HEK293T (cell line): ENCODE data around the gene S100Z.
"Not testable (repeated sequence)": the region's sequence is repeated elsewhere in the genome, so short reads cannot be mapped to it uniquely, and the experiment has no call there.

Source experiments
- CTCF ChIA-PET: fragments of 350-600 bp; formaldehyde crosslinking; extraction: SDS; loops from one replicate; lab custom pipeline; 2021; ENCODE audit warnings: antibody characterized with exemption, inconsistent platforms; lab: Yijun Ruan, JAX
- POLR2A ChIA-PET: fragments of 350-600 bp; formaldehyde crosslinking; extraction: SDS; loops from one replicate; lab custom pipeline; 2020; ENCODE audit warnings: antibody characterized with exemption, inconsistent platforms; lab: Yijun Ruan, JAX
- DNase-seq: peaks from one replicate; pipeline ENCODE4 v3.0.0; 2012; ENCODE audit warnings: mixed read lengths; ENCODE audit errors: extremely low spot score
- ARNT ChIP-seq: fragments of 450-650 bp; IDR thresholded peaks from 2 replicates; pipeline ENCODE4 v1.6.1; 2017; ENCODE audit warnings: mild to moderate bottlenecking
- BHLHE40 ChIP-seq: fragments of 450-650 bp; IDR thresholded peaks from 2 replicates; pipeline ENCODE4 v1.6.1; 2016; ENCODE audit warnings: mild to moderate bottlenecking, moderate library complexity, borderline replicate concordance
- CTBP1 ChIP-seq: fragments of 450-650 bp; IDR thresholded peaks from 2 replicates; pipeline ENCODE4 v1.6.1; 2016; ENCODE audit warnings: borderline replicate concordance
- ELF4 ChIP-seq: fragments of 450-650 bp; IDR thresholded peaks from 2 replicates; pipeline ENCODE4 v1.6.1; 2017; ENCODE audit warnings: antibody characterized with exemption
- FOXA1 ChIP-seq: fragments of 450-650 bp; IDR thresholded peaks from 2 replicates; pipeline ENCODE4 v1.6.1; 2016; ENCODE audit warnings: mild to moderate bottlenecking
- FOXK2 ChIP-seq: fragments of 450-650 bp; IDR thresholded peaks from 2 replicates; pipeline ENCODE4 v1.6.1; 2016; ENCODE audit warnings: mild to moderate bottlenecking
- FOXM1 ChIP-seq: fragments of 450-650 bp; IDR thresholded peaks from 2 replicates; pipeline ENCODE4 v1.6.1; 2017; ENCODE audit warnings: mild to moderate bottlenecking, borderline replicate concordance
- HDGF ChIP-seq: fragments of 450-650 bp; IDR thresholded peaks from 2 replicates; pipeline ENCODE4 v1.6.1; 2017; ENCODE audit warnings: antibody characterized with exemption, borderline replicate concordance
- L3MBTL2 ChIP-seq: fragments of 450-650 bp; conservative IDR thresholded peaks from 2 replicates; pipeline ENCODE4 v1.6.1; 2016; ENCODE audit warnings: mild to moderate bottlenecking
- LEF1 ChIP-seq: fragments of 450-650 bp; IDR thresholded peaks from 2 replicates; pipeline ENCODE4 v1.6.1; 2017; ENCODE audit warnings: mild to moderate bottlenecking, borderline replicate concordance
- NFRKB ChIP-seq: fragments of 450-650 bp; IDR thresholded peaks from 2 replicates; pipeline ENCODE4 v1.6.1; 2016; ENCODE audit warnings: mild to moderate bottlenecking, moderate library complexity
- PKNOX1 ChIP-seq: fragments of 450-650 bp; IDR thresholded peaks from 2 replicates; pipeline ENCODE4 v1.6.1; 2016
- SP1 ChIP-seq: fragments of 450-650 bp; IDR thresholded peaks from 2 replicates; pipeline ENCODE4 v1.6.1; 2017
- SUZ12 ChIP-seq: fragments of 450-650 bp; IDR thresholded peaks from 2 replicates; pipeline ENCODE4 v1.6.1; 2016; ENCODE audit warnings: mild to moderate bottlenecking
- TARDBP ChIP-seq: fragments of 450-650 bp; IDR thresholded peaks from 2 replicates; pipeline ENCODE4 v1.6.1; 2016
- ZNF384 ChIP-seq: fragments of 450-650 bp; IDR thresholded peaks from 2 replicates; pipeline ENCODE4 v1.6.1; 2016

Gene S100Z

GRCh38 chr5:76852772-76853171 is 3.0 kb downstream of the S100Z start:
- POLR2A ChIA-PET = no interaction called here
- TF ChIP-seq TARDBP = no peak
- TF ChIP-seq HDGF = no peak
- TF ChIP-seq CTBP1 = no peak
- TF ChIP-seq BHLHE40 = no peak
- TF ChIP-seq SP1 = no peak
- no peak for TF ChIP-seq PKNOX1
- no peak for TF ChIP-seq FOXM1
- TF ChIP-seq FOXA1 = no peak
- TF ChIP-seq ARNT = no peak
- no peak for TF ChIP-seq ZNF384
- TF ChIP-seq LEF1 = no peak
- TF ChIP-seq L3MBTL2 = no peak
- no peak for TF ChIP-seq SUZ12
- no peak for TF ChIP-seq NFRKB
- no peak for TF ChIP-seq ELF4
- TF ChIP-seq FOXK2 = no peak
- CTCF ChIA-PET = no interaction called here
- DNase-seq = no peak

GRCh38 chr5:76853741-76854140 is 3.9 kb downstream of the S100Z start:
- DNase-seq, CTCF ChIA-PET, POLR2A ChIA-PET: not testable (repeated sequence)

- ChIA-PET POLR2A (no interaction called here), CTCF (interaction anchor here (0.6 kb wide), 1 partner anchor 10 kb away, joined by 3 read pairs; no protein-coding TSS in a partner anchor)
- DNase-seq = no peak
- TF ChIP-seq ELF4 = no peak
Measured at GRCh38 chr5:76854644-76855043, 4.8 kb downstream of the S100Z start.

GRCh38 chr5:76855501-76855900 is 5.7 kb downstream of the S100Z start:
- CTCF ChIA-PET = interaction anchor here (0.6 kb wide), 1 partner anchor 9 kb away, joined by 3 read pairs; no protein-coding TSS in a partner anchor
- POLR2A ChIA-PET, DNase-seq: not testable (repeated sequence)

- ChIA-PET POLR2A (no interaction called here), CTCF (no interaction called here)
- DNase-seq = no peak
- TF ChIP-seq SUZ12 = no peak
- no peak for TF ChIP-seq CTBP1
- no peak for TF ChIP-seq FOXK2
- no peak for TF ChIP-seq NFRKB
- no peak for TF ChIP-seq ELF4
- no peak for TF ChIP-seq PKNOX1
- TF ChIP-seq LEF1 = no peak
- no peak for TF ChIP-seq ZNF384
- TF ChIP-seq FOXM1 = no peak
- TF ChIP-seq FOXA1 = no peak
- TF ChIP-seq HDGF = no peak
- TF ChIP-seq BHLHE40 = no peak
- TF ChIP-seq L3MBTL2 = no peak
- TF ChIP-seq SP1 = no peak
- no peak for TF ChIP-seq TARDBP
- TF ChIP-seq ARNT = no peak
Measured at GRCh38 chr5:76855961-76856360, 6.1 kb downstream of the S100Z start.

GRCh38 chr5:76856800-76857199 is 7.0 kb downstream of the S100Z start:
- DNase-seq, POLR2A ChIA-PET, CTCF ChIA-PET: not testable (repeated sequence)

GRCh38 chr5:76859591-76860247 is 9.9 kb downstream of the S100Z start:
- ChIA-PET CTCF (interaction anchor here (0.5 to 0.9 kb wide), 2 partner anchors 156 to 1135 kb away, joined by 3 to 4 read pairs; no protein-coding TSS in a partner anchor), POLR2A (interaction anchor here (0.9 kb wide), 1 partner anchor 171 kb away, joined by 3 read pairs; the partner anchor contains the start of gene AGGF1)
- TF ChIP-seq TARDBP = no peak
- TF ChIP-seq FOXM1 = no peak
- no peak for TF ChIP-seq ARNT
- no peak for TF ChIP-seq BHLHE40
- TF ChIP-seq L3MBTL2 = no peak
- TF ChIP-seq FOXA1 = no peak
- TF ChIP-seq ELF4 = no peak
- no peak for TF ChIP-seq SUZ12
- no peak for TF ChIP-seq PKNOX1
- no peak for TF ChIP-seq FOXK2
- no peak for TF ChIP-seq ZNF384
- no peak for TF ChIP-seq LEF1
- DNase-seq = no peak
